Activated CD4-positive, alpha-beta T cell treated with anti-CD3 and anti-CD28 coated beads, Interleukin-2, Interleukin-4, amounts not matched to agents 100 ng/mL and 50 ng/mL, durations not matched to agents 16 hours and 8 hours (primary cell): Measurements from ENCODE around the gene ADAMTSL2.

Source experiments
- DNase-seq: peaks from one replicate; pipeline ENCODE4 v3.0.0-alpha.2; 2020; ENCODE audit warnings: low spot score

Gene ADAMTSL2

GRCh38 chr9:133606708-133607025 is 72.2 kb downstream of the ADAMTSL2 start:
- no peak for DNase-seq

GRCh38 chr9:133607381-133607780 is 72.9 kb downstream of the ADAMTSL2 start:
- no peak for DNase-seq

- no peak for DNase-seq
Measured at GRCh38 chr9:133607976-133608375, 73.5 kb downstream of the ADAMTSL2 start.

GRCh38 chr9:133608382-133608781 is 73.9 kb downstream of the ADAMTSL2 start:
- DNase-seq, result no peak

- no peak for DNase-seq
Measured at GRCh38 chr9:133608889-133609288, 74.4 kb downstream of the ADAMTSL2 start.

DNA sequence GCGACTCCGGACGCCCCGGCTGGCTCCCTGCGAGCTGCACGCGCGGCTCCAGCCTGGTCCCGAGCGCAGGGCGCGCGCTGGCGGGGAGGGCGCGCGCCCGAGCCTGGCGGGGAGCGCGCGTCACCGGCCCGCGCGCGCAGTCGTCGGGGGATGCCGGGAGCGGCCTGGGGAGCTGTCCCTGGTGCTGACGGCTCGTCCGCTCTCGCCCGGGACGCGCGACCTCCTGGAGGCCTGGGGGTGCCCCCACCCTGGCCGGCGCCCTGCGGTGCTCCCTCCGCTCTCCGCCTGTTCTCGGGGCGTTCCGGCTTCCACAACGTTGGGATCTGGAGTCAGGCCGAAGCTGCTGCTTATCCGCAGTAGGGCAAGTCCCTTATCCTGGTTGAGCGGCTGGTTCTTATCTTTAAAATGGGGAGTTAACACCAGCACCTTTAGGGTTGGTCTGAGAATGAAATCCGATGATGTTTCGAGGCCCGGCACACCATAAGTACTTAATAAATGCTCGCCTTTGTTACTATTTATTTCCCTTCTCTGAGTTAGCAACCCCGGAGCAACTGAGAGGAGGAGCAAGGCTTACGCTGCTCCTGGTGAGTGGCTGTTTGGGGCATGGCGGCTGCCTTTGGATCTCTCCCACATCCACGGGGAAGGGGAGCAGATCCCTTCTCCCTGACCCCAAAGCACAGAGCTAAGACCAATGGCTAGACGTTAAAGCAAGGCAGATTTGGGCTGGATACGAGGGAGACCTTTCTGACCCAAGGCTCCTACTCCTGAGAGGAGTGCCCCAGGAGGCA is 75.0 kb downstream of the ADAMTSL2 start, which contains the start of gene FAM163B:
Gene FAM163B, minus strand, starts transcription at position 79 of the 788 bp plus-strand sequence. CDS start 29,166 bp downstream, outside the sequence.
- DNase-seq, result no peak

DNA sequence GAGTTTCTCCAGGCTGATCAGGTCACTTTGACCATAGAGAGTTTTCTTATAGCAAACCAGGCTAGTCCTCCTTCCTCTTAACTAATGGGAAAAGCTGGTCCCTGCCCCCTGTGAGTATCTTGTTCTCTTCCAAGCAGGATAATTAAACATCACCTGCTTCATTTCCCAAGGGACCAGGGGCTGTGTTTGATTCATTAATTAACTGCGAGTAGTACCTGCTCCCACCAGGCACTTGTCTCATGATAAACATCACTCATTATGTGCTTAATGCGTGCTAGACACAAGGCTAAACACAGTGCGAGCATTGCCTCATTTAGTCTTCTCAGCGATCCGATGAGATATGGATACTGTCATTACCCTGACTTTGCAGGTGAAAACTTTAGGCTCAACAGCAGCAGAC is 76.3 kb downstream of the ADAMTSL2 start:
- DNase-seq, result no peak

- no peak for DNase-seq
Measured at GRCh38 chr9:133612051-133612450, 77.5 kb downstream of the ADAMTSL2 start.

GRCh38 chr9:133612816-133613215 is 78.3 kb downstream of the ADAMTSL2 start:
- no peak for DNase-seq

DNA sequence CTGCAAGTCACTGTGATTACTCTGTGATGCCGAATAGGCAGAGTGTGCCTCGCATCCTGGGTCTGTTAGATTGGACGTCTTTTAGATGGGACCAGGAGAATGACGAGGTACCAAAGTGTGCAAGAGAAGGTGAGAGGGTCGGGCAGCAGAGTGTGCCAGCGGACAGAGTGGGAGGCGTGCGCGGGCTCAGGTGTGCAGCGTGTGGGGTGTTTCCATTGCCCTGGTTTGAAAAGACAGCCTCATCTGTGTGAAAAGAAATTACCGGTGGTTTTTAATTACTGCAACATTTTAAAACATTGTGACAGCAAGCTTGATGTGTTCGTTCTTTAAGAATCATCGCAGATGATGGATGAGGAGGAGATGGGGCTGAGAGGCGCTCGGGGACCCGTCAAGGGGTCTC is 78.9 kb downstream of the ADAMTSL2 start:
- DNase-seq, result no peak

DNA sequence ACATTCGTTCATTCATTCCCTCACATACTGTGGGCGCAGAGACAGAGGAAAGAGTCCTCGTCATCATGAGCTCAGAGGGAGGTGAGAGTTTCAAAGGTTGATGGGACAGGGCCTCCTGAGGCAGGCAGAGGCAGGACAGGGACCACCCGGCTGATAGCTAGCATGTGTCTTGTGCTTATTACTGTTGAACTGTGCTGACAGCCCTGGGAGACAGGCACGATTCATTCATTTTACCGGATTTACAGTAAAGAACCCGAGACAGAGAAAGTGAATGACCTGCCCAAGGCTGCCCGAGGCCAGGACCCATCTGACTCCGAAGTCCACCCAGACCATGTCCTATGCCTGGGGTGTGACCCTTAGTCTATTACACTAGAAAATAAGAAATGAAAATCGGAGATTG is 79.6 kb downstream of the ADAMTSL2 start:
- DNase-seq, result no peak

- no peak for DNase-seq
Measured at GRCh38 chr9:133614678-133615077, 80.2 kb downstream of the ADAMTSL2 start.

GRCh38 chr9:133615186-133615585 is 80.7 kb downstream of the ADAMTSL2 start:
- no peak for DNase-seq

DNA sequence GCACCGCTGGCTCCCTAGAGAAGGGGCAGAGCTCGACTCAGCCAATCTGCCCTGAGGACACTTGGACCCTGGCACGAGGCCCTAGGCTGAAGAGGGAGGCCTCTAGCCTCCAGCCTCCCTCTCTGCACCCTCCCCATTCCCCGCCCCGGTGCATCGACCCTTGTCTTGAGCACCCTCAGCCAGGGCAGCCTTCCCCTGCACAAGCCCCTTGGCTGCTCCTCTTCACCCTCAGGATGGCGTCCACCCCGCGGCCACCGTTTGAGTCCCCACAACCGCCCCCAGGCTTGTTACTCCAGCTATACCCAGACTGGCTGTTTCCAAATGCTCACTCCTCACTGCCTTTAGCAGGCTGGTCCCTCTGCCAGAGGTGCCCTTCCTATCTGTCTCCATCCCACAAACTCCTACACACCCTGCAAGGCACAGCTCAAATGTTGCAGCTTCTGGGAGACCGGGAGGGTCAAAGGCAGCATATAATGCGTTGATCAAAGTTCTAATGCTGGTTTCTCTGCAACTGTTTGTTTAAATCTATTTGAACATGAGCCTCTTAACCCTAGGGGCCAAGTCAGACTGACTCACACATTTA is 81.2 kb downstream of the ADAMTSL2 start:
- DNase-seq, result no peak

GRCh38 chr9:133616643-133617405 is 82.3 kb downstream of the ADAMTSL2 start:
- DNase-seq, result no peak

DNA sequence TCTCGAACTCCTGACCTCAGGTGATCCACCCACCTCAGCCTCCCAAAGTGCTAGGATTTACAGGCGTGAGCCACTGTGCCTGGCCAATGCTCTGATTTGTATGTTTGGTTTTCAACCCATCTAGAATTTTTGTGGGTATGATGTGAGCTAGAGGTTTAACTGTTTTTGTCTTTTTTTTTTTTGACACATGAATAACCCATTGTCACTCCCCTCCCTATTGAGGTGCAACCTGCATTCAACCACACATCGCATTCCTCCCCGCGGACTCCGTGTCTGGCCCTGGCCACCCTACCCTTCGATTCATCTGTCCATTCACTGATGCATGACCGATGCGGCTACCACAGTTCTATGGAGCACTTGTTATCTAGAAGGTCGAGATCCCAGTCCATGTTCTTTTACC is 84.2 kb downstream of the ADAMTSL2 start:
- no peak for DNase-seq

GRCh38 chr9:133619791-133620190 is 85.3 kb downstream of the ADAMTSL2 start:
- peak; percentile 18 for DNase-seq

DNA sequence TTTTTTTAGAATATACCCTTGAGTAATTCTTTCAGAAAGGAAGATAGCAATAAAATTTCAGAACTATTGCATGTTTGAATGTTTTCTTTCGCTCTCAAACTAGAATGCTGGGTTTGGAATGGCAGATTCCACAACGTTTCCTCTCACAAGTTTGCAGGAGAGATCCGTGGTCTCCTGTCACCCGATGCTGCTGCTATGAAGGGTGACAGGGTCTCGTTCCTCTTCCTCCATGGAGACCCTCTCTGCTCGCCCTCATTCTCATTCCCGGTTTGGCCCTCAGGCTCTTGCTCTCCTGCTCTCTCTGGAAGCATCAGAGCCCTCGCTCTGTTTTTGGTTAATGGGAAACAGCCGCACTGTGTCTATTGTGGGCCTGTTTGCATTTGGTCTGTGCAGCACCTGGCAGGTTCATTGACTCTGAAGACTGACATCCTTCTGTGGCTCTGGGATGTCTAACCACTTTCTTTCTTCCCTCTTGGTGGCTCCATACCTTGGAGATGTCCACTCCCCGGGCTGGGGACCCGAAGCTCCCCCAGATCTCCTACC is 87.3 kb downstream of the ADAMTSL2 start:
- DNase-seq, result no peak

DNA sequence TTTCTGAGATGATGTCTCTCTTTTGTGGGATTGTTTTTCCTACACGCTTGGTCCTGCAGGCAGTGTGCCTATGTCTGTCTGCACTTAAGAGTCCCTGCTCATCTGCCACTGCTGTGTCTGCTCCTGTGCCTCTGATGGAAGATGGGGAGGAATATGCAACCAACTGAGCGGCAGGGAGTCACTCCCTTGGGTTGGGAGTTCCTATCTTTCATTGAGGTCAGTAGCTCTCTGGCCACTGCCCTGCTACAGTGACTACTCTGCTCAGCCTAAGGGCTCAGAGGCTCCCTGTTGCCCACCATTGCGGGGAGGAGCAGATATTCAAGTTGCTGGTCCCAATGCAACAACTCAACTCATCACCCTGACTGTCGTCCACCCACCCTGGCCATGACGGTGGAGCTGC is 88.1 kb downstream of the ADAMTSL2 start:
- DNase-seq, result no peak
